HG03571 (cell line): ENCODE measurements around the gene FBLN1.
"Not testable (repeated sequence)": the region's sequence is repeated elsewhere in the genome, so short reads cannot be mapped to it uniquely, and the experiment has no call there.

Experiments
- ATAC-seq: cut with Tn5 transposase; IDR thresholded peaks from one replicate; pipeline ENCODE4 v1.9.1; 2021; ENCODE audit not compliant: unreplicated experiment

Gene FBLN1

DNA sequence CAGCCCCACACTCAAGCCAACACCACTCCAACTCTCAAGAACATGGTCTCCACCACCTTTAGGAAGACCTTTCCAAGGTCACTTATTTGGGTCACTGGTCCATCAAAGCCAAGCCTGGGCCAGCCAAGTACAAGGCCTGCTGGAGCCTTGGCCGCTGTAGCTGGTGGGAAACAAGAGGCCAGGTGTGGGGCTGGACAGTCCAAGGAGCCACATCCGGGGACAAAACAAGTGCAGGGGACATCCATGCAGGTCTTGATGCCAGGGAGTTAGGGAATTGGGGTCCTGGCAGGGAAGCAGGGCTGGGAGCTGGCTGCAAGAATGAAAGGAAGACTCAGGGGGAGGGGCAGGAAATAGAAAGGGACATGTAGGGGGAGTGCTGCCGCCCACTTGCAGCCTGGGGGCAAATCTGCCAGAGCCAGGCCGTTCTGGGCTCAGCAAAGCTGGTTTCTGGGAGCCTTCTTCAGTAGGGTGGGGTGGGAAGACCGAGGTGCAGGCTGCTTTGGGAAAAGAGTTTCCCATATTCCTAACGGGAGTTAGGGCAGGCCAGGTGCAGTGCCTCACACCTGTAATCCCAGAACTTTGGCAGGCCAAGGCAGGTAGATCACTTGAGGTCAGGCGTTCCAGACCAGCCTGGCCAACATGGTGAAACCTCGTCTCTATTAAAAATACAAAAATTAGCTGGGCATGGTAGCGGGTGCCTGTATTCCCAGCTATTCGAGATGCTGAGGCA is 99.5 kb downstream of the FBLN1 start:
- no peak for ATAC-seq

DNA sequence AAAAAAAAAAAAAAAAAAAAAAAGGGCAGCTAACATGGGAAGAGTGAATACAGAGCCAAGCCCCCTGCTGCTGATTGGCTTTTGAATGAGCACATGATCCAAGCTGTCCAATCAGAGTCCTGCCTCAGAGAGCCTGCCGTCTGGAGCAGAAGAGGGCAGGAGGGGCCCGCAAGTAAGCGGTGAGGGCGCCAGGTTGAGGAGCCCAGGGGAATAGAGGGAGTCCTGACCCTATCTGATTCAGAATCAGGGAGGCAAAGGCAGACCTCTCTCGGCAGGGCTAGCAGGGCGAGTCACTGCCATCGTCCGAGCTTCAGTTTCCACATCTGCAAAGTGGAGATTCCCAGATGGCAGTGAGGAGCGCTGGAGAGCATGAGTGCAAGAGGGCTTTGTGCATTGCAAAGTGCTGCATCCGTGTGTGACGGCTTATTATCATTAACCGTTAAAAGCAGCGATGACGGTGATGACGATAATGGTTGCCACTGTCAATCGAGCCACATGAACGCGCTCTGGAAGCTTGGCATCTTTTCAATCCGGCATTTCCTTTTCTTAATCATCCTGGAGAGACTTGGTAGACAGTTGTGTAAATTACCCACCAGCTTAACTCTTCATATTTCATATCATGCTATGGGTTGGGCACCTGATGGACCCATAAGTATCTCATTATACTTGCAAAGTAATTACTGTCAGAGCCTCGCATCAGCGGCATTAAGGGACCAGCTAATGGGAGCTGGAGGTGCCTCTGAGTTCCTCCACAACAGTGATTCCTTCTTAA is 100.3 kb downstream of the FBLN1 start:
- ATAC-seq = no peak

DNA sequence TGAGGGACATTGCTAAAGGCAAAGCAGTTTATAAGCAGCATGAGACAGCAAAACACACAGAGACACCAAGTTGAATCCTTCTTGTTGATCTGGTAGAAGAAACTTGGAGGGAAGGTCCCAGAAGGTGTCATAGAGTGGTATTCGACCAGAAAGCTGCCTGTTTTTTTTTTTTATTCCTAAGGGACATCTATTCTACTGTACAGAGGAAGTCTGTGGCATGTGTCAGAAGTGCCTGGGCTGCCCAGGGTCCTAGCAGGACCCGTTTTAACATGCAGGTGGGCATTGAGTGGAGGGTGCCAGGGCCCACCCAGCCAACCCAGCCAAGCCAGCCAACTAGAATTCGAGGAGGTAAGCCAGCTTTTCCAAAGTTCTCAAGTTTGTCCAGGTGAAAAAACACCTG is 100.9 kb downstream of the FBLN1 start:
- ATAC-seq = no peak

DNA sequence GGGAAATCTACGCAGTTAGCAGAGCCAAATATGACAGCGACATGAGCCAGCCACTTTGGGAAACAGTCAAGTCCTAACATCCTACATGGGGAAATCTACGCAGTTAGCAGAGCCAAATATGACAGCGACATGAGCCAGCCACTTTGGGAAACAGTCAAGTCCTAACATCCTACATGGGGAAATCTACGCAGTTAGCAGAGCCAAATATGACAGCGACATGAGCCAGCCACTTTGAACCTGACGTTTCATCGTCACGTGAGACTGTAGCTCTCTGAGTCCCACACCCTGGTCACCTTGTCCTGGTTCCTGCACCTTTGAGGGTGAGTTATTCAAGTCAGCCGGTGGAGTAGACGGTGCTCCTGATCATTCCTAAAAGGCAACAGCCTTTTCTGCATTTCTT is 105.4 kb downstream of the FBLN1 start:
- ATAC-seq = not testable (repeated sequence)

DNA sequence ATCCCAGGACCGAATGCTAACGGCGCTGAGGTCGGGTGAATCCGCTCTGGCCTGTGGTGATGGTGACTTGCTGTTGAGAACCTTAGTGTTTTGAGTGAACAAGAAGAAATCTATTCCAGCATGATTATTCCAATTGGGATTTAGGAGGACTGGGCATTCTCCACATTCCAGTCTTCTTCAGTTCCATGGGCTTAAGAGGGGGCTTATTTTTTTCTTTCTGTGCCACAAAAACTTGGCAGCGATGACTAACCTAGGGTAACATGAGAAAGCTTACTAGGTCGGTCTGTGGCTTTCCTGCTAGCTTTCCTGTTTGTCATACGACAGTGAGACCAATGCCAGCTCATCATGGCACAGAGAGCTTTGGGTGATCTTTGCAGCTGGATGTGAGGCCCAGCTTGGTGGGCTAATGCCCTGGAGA is 106.1 kb downstream of the FBLN1 start:
- no peak for ATAC-seq

DNA sequence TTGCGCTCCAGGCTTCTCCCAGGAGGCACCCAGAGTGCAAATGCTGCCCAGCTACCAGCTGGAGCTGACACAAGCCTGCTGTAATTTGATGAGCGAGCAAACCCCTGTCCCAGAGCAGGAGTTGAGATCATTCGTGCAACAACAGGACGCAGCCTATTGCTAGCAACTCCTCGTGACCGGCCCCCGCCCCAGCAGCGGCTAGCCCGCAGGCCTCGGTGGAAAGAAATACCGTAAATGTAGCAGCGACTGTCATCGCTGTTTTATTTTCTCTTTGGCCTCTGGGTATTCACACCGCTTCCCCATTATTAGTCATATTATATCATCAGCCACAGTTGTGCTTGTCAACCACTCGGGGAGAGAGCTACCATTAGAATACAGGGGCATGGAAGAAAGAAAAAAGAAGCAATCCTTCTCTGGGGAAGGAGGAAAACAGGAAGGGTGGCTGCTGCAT is 109.8 kb downstream of the FBLN1 start:
- ATAC-seq = no peak

DNA sequence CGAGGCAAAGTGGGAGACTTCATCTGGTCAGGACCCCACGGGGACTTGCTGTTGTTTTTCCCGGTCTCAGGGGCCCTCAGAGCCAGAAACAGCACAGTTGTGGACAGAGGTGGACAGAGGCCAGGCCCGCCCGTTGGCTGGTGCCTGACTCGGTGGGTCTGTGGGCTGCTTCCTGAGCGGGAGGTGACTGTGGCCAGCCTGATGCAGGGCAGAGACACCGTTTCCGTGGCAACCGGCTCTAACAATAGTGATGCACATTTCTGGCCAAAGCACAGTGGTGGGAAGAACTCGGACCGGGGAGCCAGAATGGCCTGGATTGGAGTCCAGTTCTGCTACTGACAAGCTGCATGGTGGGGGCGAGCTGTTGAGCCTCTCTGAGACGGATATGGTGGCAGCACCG is 110.3 kb downstream of the FBLN1 start:
- no peak for ATAC-seq

DNA sequence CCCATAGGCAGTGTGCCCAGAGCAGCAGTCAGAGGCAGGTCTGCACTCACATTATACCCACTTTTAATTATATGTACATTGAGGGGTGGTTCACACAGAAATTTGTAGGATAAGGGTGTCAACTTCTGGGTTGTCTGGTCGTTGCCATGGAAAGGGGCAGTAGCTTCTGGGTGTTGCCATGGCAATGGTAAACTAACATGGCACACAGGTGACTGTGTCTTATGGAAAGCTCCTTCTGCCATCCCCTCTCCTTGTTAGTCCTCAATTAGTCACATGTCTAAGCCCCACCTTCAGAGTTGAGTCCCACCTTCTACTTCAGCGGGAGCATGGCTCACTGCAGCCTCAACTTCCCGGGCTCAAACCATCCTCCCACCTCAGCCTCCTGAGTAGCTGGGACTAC is 112.7 kb downstream of the FBLN1 start:
- no peak for ATAC-seq

DNA sequence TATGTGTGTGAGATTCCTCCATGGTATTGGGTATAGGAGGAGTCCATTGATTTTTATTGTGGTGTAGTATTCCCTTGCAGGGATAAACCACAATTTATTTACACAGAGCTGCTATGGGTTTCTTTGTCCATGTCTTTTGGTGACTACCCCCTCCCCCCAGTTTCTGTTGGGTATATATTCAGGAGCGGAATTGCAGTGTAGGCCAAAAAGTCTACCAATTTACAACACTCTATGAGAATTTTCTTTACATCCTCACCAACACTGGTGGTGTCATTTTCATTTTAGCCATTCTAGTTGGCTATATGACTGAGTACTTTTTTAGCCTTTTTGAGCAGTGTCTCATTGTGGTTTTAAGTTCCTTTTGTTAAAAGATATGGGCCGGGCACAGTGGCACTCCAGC is 113.7 kb downstream of the FBLN1 start:
- no peak for ATAC-seq

DNA sequence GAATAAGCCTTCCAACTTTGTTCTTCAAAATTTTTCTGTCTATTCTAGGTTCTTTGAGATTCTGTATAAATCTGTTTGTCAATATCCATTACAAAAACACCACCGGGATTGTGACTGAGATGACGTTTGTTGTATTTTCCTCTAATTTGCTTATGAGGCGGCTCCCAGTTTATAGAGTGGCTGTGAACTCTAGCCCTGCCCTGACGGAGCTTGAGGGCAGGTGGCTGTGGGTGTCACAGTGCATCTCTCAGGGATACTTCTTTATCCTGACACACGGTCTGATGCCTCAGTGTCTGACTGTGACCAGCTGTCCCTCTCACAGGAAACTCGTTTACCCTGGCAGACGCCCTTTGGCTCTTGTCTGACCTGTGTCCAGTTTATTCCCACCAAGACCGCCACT is 115.3 kb downstream of the FBLN1 start:
- no peak for ATAC-seq

DNA sequence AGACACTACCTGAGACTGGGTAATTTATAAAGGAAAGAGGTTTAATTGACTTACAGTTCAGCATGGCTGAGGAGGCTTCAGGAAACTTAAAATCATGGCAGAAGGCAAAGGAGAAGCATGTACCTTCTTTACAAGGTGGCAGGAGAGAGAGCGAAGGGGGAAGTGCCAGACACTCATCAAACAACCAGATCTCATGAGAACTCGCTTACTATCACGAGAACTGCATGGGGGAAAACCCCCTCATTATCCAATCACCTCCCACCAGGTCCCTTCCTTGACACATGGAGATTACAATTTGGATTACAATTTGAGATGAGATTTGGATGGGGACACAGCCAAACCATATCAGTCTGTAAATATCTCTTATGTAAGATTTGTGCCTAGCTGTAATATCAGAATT is 118.0 kb downstream of the FBLN1 start:
- ATAC-seq = no peak

DNA sequence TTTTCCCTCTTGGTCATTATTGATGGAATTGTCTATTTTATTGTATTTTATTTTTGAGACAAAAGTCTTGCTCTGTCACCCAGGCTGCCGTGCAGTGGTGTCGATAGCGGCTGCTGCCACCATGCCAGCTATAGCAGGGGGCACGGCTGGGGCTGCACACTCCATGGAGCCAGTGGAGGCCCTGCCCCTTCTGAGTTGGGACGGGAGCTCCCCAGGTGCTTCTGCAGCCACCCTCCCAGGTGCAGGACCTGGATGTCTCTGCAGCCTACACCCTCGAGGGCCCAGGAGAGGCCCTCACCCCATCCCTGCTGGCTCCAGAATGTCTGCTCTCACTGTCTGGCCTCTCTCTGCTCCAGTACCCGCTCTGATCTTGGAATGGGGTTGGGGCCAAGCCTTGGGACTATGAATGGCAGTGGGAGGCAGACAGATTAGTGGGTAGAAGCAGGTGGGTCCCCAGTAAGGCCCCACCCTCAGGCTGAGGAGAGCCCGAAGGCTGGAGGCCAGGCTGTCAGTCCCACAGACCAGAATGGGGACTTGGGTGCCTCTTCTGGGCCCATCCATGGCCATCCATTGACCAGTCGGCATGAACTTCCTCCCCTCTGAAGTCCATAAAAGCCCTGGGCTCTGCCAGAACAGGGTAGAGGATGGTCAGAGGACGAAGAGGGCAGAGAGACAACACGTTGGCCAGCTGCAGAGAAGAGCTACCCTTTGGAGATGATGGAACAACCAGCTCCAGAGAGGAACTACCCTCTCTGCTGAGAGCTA is 119.3 kb downstream of the FBLN1 start:
- ATAC-seq = no peak

DNA sequence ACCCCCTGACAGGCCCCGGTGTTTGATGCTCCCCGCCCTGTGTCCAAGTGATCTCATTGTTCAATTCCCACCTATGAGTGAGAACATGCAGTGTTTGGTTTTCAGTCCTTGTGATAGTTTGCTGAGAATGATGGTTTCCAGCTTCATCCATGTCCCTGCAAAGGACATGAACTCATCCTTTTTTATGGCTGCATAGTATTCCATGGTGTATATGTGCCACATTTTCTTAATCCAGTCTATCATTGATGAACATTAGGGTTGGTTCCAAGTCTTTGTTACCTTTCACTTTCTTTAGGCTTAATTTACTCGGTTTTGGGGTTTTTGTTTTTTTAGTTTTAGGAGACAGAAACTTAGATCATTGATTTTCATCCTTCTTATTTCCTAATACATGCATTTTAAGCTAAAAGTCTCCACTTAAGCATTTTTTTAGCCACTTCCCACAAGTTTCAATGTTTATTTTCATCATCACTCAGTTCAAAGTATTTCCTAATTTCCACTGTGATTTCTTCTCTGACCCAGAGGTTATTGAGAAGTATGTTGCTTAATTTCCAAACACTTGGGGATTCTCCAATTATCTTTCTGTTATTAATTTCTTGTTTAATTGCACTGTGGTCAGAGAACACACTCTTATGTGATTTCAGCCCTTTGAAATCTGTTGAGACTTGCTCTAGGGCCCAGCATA is 120.9 kb downstream of the FBLN1 start:
- ATAC-seq = not testable (repeated sequence)

DNA sequence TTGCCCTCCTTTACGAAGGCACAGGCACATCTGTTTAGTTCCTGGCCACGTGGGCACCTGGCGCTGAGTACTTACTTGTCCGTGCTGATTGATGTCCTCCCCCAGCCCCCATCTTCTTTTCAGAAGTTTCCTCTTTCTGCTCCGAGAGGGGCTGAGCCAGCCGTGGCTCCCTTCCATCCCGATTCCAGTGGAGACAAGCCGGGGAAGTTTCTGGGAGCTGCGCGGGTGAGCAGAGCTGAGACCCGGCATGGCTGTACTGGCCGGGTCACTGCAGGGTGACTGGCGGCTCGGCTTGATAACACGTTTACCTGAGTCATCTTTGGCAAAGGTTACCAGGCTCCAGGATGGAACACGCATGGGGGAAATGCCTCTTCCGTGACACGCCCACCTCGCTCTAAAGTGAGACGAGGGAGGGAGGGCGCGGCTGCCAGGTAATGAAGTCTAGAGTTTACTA is 123.5 kb downstream of the FBLN1 start:
- no peak for ATAC-seq

DNA sequence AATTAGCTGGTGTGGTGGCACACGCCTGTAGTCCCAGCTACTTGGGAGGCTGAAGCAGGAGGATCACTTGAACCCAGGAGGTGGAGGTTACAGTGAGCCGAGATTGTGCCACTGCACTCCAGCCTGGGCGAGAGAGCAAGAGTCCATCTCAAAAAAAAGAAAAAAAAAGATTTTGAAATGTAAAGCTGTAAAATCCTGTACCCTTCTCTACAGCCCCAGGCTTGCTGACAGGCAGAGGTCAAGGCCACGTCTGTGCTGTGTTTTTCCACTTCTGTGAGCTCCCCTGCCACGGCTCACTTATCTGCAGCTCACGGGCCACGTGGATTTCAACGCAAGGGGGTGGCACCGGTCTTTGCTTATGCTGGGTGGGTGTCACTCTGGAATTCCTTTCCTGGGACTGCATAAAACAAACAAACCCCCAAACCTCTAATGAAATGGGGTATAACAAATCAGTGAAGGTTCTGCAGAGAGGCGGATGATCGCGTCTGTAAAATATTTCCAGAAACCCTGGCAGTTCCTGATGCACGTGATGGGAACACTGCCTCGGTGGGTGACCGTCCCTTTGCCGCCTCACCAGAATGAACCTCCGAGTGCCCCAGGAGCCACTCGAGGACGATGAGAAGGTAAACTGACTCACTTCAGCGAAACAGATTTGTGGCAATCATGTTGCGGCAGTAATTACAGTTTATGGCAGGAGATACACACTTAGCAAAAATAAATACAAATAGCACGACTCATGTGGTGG is 125.0 kb downstream of the FBLN1 start:
- no peak for ATAC-seq

DNA sequence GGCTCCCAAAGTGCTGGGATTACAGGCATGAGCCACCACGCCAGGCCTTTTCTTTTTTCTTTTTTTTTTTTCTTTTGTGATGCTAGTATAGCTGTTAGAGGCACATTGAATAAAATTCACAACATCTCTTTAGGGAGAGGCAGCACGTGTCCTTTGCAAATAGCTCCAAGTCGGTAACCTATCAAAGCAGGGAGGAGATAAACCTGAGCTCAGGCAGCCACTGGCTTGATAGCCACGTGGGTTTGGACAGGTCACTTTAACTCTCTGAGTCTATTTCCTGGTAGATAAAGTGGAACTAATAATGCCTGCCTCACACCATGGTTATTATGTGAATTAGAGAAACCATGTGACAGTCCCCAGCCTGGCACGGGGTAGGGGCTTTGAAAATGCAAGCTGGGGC is 125.8 kb downstream of the FBLN1 start:
- ATAC-seq = no peak

DNA sequence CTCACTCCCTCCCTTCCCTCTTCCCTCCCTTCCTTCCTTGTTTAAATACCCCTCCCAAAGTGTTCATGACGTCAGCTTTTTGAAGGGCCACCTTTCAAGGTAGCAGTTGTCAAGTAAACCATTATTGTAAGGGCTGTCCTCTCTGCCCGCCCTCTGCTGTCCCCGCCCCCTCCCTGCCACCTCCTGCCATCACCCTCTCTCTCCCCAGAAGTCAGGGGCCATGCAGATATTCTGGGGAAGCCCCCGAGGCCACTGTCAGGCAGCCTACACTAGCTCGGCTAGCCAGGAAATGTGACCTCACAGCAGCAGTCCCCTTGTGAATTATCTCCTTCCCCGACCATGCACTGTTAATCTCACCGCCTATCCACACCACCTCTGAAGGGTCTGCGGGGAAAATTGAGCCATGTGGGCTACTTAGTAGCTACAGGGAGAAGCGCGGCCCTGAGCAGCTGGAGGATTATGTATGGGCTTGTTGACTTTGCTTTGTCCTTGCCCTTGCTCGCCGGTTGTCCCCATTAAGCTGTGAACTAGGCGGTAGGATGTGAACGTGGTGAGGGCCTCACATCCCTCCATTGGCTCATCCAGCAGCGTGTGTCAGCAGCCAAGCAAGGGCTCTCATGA is 126.9 kb downstream of the FBLN1 start:
- no peak for ATAC-seq

DNA sequence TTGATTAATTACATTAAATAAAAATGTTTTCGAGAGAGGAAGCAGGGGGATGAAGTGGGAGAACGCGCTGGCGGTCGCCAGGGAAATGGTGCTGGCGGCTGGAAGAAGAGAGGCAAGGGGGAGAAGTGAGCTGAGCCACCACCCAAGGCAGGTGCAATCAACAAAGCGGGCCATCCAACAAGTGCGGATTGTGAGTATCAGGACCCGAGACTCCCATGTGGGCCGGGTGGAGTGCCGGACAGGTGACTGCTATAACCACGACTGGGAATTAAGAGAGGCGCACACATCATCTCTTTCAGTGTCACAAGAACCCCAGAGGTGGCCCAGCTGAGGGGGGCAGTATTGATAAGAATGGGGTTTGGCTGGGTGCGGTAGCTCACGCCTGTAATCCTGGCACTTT is 127.8 kb downstream of the FBLN1 start:
- ATAC-seq = no peak

DNA sequence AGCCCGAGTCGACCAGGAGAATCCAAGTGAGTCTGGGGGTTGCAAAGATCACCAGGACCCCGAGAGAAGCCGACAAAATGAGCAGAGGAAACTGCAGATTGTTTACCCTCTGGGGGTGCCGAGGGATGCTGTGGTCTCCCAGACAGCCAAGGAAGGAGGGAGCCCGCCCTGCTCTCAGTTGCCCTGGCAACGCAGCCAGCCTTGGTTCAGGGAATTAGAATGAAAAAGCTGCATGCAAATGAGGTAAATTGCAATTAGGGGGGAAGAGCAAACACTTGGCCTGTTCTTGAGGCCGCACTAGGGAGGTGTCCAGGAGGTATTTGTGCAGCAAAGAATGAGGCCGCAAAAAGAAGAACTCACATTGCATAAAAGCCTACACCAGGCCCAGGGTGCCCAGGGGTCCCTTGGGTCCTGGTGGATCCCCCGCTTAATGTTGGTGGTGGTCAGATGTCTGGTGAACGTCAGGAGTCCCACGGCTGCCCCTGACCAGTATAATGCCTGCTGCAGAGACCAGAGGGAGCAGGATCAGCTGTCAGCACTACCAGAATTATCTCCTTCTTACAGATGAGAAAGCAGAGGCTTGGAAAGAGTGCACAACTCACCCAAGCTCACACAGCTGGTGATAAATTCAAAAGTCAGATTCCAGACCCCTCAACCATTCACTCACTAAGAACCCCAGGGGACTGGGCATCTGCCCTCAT is 128.6 kb downstream of the FBLN1 start:
- no peak for ATAC-seq
